IMR-90 (cell line): ENCODE measurements around the gene KLK5. TPM values are rescaled to one million over a fixed set of nuclear protein-coding genes. Genes with fewer than 3 reads are reported as not detected.

ENCODE experiments used
- ATAC-seq: fragments of 200-7000 bp; cut with Tn5 transposase; 2 replicates; pipeline ENCODE4 v1.9.1; 2020; ENCODE audit warnings: low read depth, mild to moderate bottlenecking, moderate library complexity
- BruUV-seq: library from RNA; stranded (reverse); fragments of 400-500 nt; replicated peaks from 2 replicates; lab custom pipeline; 2021; lab: Mats Ljungman, UMichigan
- CTCF ChIA-PET: fragments of 300-600 bp; formaldehyde crosslinking; extraction: SDS; loops from one replicate; lab custom pipeline; 2021; ENCODE audit warnings: antibody characterized with exemption; lab: Yijun Ruan, JAX
- POLR2A ChIA-PET: fragments of 300-600 bp; sonication (Branson Sonifier 250); formaldehyde crosslinking; loops from one replicate; lab custom pipeline; 2022; ENCODE audit warnings: antibody characterized with exemption; ENCODE audit not compliant: unreplicated experiment; lab: Charles Lee
- DNase-seq: peaks from one replicate; pipeline ENCODE4 v3.0.0; 2013
- H2AFZ ChIP-seq: replicated peaks from 2 replicates; pipeline ENCODE3; 2013; ENCODE audit warnings: low read length, mild to moderate bottlenecking; ENCODE audit not compliant: poor library complexity
- H2AK5ac ChIP-seq: 2 replicates; pipeline ENCODE4 v1.6.1; 2013; ENCODE audit warnings: low read depth, low read length, inconsistent platforms
- H2AK9ac ChIP-seq: replicated peaks from 2 replicates; pipeline ENCODE3; 2013; ENCODE audit warnings: mild to moderate bottlenecking, low read depth, low read length, moderate library complexity; ENCODE audit not compliant: poor library complexity
- H2BK120ac ChIP-seq: 2 replicates; pipeline ENCODE4 v1.6.1; 2013; ENCODE audit warnings: low read depth, low read length, inconsistent platforms
- H2BK15ac ChIP-seq: 3 replicates; pipeline ENCODE4 v1.6.1; 2013; ENCODE audit warnings: low read depth, low read length, inconsistent platforms
- H2BK20ac ChIP-seq: 2 replicates; pipeline ENCODE4 v1.6.1; 2013; ENCODE audit warnings: low read depth, mild to moderate bottlenecking, inconsistent platforms, low read length, moderate library complexity
- H2BK5ac ChIP-seq: 2 replicates; pipeline ENCODE4 v1.6.1; 2013; ENCODE audit warnings: mild to moderate bottlenecking, low read depth, low read length, inconsistent platforms; ENCODE audit not compliant: poor library complexity, severe bottlenecking
- H3K14ac ChIP-seq: replicated peaks from 2 replicates; pipeline ENCODE4 v1.6.1; 2013; ENCODE audit warnings: low read depth, low read length, inconsistent platforms
- H3K18ac ChIP-seq: 2 replicates; pipeline ENCODE4 v1.6.1; 2013; ENCODE audit warnings: low read depth, low read length, control low read depth
- H3K23ac ChIP-seq: 2 replicates; pipeline ENCODE4 v1.6.1; 2013; ENCODE audit warnings: low read depth, low read length, inconsistent platforms
- H3K27ac ChIP-seq: 2 replicates; pipeline ENCODE4 v1.5.1; 2013; ENCODE audit warnings: mild to moderate bottlenecking, control low read depth, low read length; ENCODE audit not compliant: insufficient read depth
- H3K27me3 ChIP-seq: 2 replicates; pipeline ENCODE4 v1.6.1; 2013; ENCODE audit warnings: low read length; ENCODE audit not compliant: control insufficient read depth, insufficient read depth
- H3K36me3 ChIP-seq: 2 replicates; pipeline ENCODE4 v1.6.1; 2013; ENCODE audit warnings: low read length, mixed read lengths; ENCODE audit not compliant: control insufficient read depth, insufficient read depth
- H3K4ac ChIP-seq: 2 replicates; pipeline ENCODE4 v1.6.1; 2013; ENCODE audit warnings: low read depth, low read length, inconsistent platforms
- H3K4me1 ChIP-seq: 2 replicates; pipeline ENCODE4 v1.6.1; 2013; ENCODE audit warnings: low read length, mixed read lengths; ENCODE audit not compliant: control insufficient read depth, insufficient read depth
- H3K4me2 ChIP-seq: 2 replicates; pipeline ENCODE4 v1.6.1; 2013; ENCODE audit warnings: low read depth, mild to moderate bottlenecking, control low read depth, low read length, moderate library complexity
- H3K4me3 ChIP-seq: 2 replicates; pipeline ENCODE4 v1.5.1; 2013; ENCODE audit warnings: low read depth, mild to moderate bottlenecking, control low read depth, low read length, moderate library complexity; ENCODE audit not compliant: insufficient read depth
- H3K56ac ChIP-seq: 2 replicates; pipeline ENCODE4 v1.6.1; 2013; ENCODE audit warnings: low read length, inconsistent platforms; ENCODE audit not compliant: insufficient read depth; ENCODE audit errors: extremely low read depth
- H3K79me1 ChIP-seq, 2 experiments: 2 replicates each; pipeline ENCODE4 v1.6.1; 2013; ENCODE audit warnings: low read length in 2 of 2, inconsistent platforms in 1 of 2, low read depth in 1 of 2
- H3K9ac ChIP-seq: 2 replicates; pipeline ENCODE4 v1.6.1; 2013; ENCODE audit warnings: low read depth, low read length, control low read depth
- H3K9me1 ChIP-seq: 2 replicates; pipeline ENCODE4 v1.6.1; 2013; ENCODE audit warnings: low read length, inconsistent platforms; ENCODE audit not compliant: insufficient read depth
- H3K9me3 ChIP-seq: 2 replicates; pipeline ENCODE4 v1.6.1; 2013; ENCODE audit warnings: low read length; ENCODE audit not compliant: control insufficient read depth, insufficient read depth
- H4K20me1 ChIP-seq: 2 replicates; pipeline ENCODE4 v1.6.1; 2013; ENCODE audit warnings: low read length, inconsistent platforms; ENCODE audit not compliant: insufficient read depth
- H4K5ac ChIP-seq: 2 replicates; pipeline ENCODE4 v1.6.1; 2013; ENCODE audit warnings: mild to moderate bottlenecking, low read depth, low read length, control low read depth
- H4K8ac ChIP-seq, 2 experiments: 2 replicates each; pipeline ENCODE4 v1.6.1; 2013; ENCODE audit warnings: low read depth in 2 of 2, low read length in 2 of 2, control low read depth in 1 of 2, inconsistent platforms in 1 of 2
- H4K91ac ChIP-seq: 2 replicates; pipeline ENCODE4 v1.6.1; 2013; ENCODE audit warnings: low read depth, low read length, inconsistent platforms; ENCODE audit not compliant: insufficient read depth
- MAFK ChIP-seq: IDR thresholded peaks from 2 replicates; pipeline ENCODE4 v1.6.1; 2012; ENCODE audit warnings: low read depth, low read length, improper control_type of control experiment
- POLR2A ChIP-seq: IDR thresholded peaks from 2 replicates; pipeline ENCODE4 v1.6.1; 2012; ENCODE audit warnings: mild to moderate bottlenecking, low read depth, low read length
- WGBS, 2 experiments: methylation state at CpG; one replicate each; pipeline versions ENCODE4 v1.1.5 to v1.1.7; 2013; ENCODE audit warnings: missing lambda C conversion rate in 2 of 2; ENCODE audit not compliant: insufficient read length in 1 of 2; ENCODE audit errors: extremely low coverage in 2 of 2; 5-methylcytosine and 5-hydroxymethylcytosine counted together
- dilution Hi-C: fragments of 300-500 bp; cut with HindIII; formaldehyde crosslinking; loops from one replicate; pipeline ENCODE4 v1.14.3; 2018; ENCODE audit warnings: low sequenced_read_pairs; ENCODE audit not compliant: unreplicated experiment
- in situ Hi-C: fragments of 300-500 bp; cut with MboI; formaldehyde crosslinking; loops from 3 replicates; pipeline ENCODE4 v1.14.3; 2019; ENCODE audit warnings: low sequenced_read_pairs, inconsistent platforms, mixed read lengths
- intact Hi-C: fragments of 100-400 bp; cut with micrococcal nuclease; formaldehyde crosslinking; loops from 2 replicates; pipeline ENCODE4 v1.10.0; 2022
- polyA plus RNA-seq, 3 experiments: library from polyadenylated mRNA; depleted of rRNA; stranded (reverse); fragments of >200 nt; gene quantifications; 2 replicates each; pipeline ENCODE4 v1.2.3, GENCODE V29; 2012; ENCODE audit warnings: low replicate concordance in 1 of 3
- total RNA-seq: library from RNA; depleted of rRNA; stranded (reverse); fragments of >200 nt; gene quantifications from 2 replicates; pipeline ENCODE4 v1.2.3, GENCODE V29; 2012

The KLK5 gene
- total and polyA plus RNA-seq, 2 of the 4 experiments (the other 2 are of a cell fraction) = not detected

DNA sequence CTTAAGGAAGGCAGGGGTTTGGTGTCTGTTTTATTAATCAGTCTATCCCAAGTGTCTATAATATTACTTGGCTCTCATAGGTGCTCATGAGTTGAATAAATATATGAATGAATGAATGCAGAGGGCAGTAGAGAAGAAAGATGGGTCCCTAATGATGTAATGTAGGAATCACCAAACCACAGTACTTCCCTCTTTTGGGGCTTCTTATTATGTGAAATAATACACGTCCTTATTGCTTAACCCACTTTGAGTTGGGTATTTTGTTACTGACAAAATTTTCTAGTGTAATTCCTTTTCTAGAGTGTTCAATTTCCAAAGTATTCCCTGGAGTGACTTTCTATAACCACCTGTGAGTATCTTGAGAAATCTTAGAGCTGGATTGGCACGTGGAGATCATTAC, 13.2 kb downstream of the KLK5 start:
- no peaks in the 10 kb centered on the region for H3K4me1 ChIP-seq
- no peak overlapping the region for H3K4me2 ChIP-seq
- H2AK9ac ChIP-seq = no peak overlapping the region
- ChIA-PET POLR2A (no interaction called here), CTCF (no interaction called here)
- no peak overlapping the region for H2AK5ac ChIP-seq
- no TSS peak for BruUV-seq
- no peak overlapping the region for H2AFZ ChIP-seq
- no peak overlapping the region for H4K91ac ChIP-seq
- no peak for DNase-seq
- dilution Hi-C loops (no loop called here), intact Hi-C loops (no loop called here), in situ Hi-C loops (no loop called here)
- H3K9me3 ChIP-seq = peaks cover 8% of the 10 kb centered on the region; the same call in 1 of the 2 replicates
- no peak overlapping the region for H3K14ac ChIP-seq
- H3K23ac ChIP-seq = no peak overlapping the region
- H3K9me1 ChIP-seq = no peaks in the 10 kb centered on the region
- no peaks in the 10 kb centered on the region for H3K79me1 ChIP-seq
- no peak overlapping the region for H3K9ac ChIP-seq
- no peak overlapping the region for H2BK120ac ChIP-seq
- no peak overlapping the region for H3K27ac ChIP-seq
- H4K5ac ChIP-seq = no peak overlapping the region
- no peak for TF ChIP-seq POLR2A
- no peak for TF ChIP-seq MAFK
- H2BK15ac ChIP-seq = no peak overlapping the region
- H3K4ac ChIP-seq = no peak overlapping the region
- no CpG with 5 or more reads among the region's 2 CpGs for WGBS, 2 experiments
- H4K8ac ChIP-seq = no peak overlapping the region
- H3K4me3 ChIP-seq = no peak overlapping the region
- no peaks in the 10 kb centered on the region for H4K20me1 ChIP-seq
- no peak overlapping the region for H2BK5ac ChIP-seq
- no peaks in the 10 kb centered on the region for H3K27me3 ChIP-seq
- H2BK20ac ChIP-seq = no peak overlapping the region
- H3K56ac ChIP-seq = no peak overlapping the region
- ATAC-seq = no peak
- H3K36me3 ChIP-seq = no peaks in the 10 kb centered on the region
- no peak overlapping the region for H3K18ac ChIP-seq
